T follicular helper cell (primary cell): ENCODE data around the gene SHROOM3.
"Not testable (repeated sequence)": the region's sequence is repeated elsewhere in the genome, so short reads cannot be mapped to it uniquely, and the experiment has no call there.

Experiments
- DNase-seq: peaks from one replicate; pipeline ENCODE4 v3.0.0-alpha.2; 2020; ENCODE audit warnings: low read depth
- total RNA-seq, 2 experiments: gene quantifications; one replicate each; lab custom pipeline; 2026; lab: John Stamatoyannopoulos, UW

Gene SHROOM3
- total RNA-seq = 0.04 to 0.12 reads per million in 2 experiments

DNA sequence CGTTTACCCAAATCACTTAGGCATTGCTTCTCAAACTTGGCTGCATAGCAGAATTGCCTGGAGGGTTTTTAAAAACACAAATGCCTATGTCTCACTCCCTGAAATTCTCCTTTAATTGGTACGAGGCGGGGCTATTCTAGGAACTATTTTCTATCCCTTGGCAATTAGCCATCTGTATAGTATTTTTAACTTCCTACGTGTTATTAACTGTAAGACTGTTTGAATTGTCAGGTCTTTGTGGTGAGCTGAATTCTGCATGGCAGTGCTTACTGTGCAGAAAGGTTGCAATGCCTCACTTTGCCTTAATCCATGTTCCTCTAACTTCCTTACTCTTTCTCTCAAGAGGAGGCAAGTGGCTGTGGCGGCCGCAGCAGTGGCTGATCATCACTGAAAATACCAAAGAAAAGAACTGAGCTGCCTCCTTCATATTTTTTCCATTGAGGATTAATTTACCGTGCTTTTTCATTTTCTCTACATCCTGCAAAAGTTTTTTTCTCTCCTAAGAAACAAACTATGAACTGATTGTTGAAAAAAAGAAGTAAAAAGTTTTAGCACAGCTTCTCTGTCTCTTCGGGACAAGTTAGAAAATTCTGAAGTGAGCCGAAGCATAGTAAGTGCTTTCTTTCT, at the start of gene SHROOM3:
TSS of gene SHROOM3 (plus strand) at position 329 of the 627 bp plus-strand sequence. CDS start 824 bp downstream, outside the sequence.
- DNase-seq = no peak

DNA sequence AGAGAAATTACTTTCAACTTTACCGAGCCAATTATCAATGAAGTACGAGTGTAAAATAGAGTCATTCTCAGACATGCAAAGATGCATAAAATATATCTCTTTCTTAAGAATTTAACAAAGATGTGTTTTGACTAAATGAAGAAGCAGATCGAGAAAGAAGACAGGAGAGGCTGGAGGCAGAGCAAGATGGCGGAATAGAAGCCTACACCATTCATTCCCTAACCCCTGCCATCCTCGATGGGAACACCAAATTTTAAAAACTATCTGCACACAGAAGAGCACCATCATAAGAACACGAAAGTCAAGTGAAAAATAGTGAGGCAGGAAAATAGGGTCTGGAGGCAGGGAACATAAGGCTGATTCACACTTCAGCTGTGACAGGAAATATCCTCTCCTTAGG, 49.1 kb upstream of the SHROOM3 start:
- no peak for DNase-seq

DNA sequence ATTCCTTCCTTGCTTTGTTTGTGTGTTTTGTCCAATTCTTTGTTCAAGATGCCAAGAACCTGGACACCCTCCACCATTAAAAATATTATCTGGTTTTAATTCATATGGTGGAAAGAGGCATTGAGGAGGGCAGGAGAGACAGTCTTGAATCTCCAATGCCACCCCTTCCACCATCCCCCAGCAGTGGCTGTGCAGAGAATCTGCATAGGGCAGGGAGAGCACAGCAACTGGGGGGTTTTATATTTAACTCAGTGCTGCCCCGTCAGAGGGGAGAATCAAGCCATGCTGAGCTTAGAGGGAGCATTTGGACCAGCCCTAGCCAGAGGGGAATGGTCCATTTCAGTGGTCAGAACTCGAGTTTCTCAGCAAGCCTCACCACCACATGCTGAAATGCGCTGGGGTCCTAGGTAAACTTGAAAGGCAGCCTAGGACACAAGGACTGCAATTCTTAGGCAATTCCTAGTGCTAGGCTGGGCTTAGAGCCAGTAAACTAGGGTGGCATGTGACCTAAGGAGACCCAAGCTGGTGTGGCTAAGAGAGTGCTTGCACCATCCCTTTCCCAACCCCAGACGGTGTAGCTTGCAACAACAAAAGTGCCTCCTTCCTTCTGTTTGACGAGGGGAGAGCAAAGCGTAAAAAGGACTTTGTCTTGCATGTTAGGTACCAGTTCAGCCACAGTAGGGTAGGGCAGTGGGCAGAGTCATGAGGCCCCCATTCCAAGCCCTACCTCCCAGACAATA, 48.3 kb upstream of the SHROOM3 start:
- no peak for DNase-seq

DNA sequence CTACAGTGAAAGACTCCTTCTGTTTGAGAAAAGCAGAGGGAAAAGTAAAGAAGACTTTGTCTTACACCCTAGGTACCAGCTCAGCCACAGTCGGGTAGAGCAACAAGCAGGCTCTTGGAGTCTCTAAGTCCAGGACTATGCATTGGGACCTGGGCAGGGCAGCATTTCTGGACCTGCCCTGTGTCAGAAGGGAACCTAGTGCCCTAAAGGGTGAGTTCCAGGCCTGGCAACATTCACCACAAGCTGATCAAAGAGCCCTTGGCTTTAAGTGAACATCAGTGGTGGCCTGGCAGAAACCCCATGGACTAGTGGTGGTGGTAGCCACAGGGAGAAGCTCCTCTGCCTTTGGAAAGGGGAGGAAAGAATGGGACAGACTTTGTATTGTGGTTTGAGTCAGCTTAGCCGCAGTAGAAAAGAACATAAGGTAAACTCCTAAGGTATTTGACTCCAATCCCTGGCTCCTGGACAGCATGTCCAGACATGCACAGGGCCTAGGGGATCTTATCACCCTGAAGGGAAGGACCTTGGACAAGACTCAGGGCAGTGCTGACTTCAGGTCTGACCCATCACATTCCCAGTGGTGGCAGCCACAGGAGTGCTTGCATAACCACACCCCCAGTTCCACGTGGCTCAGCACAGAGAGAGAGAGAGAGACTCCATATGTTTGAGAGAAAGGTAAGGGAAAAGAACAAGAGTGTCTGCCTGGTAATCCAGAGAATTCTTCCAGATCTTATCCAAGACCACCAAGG, 46.7 kb upstream of the SHROOM3 start:
- DNase-seq = no peak

DNA sequence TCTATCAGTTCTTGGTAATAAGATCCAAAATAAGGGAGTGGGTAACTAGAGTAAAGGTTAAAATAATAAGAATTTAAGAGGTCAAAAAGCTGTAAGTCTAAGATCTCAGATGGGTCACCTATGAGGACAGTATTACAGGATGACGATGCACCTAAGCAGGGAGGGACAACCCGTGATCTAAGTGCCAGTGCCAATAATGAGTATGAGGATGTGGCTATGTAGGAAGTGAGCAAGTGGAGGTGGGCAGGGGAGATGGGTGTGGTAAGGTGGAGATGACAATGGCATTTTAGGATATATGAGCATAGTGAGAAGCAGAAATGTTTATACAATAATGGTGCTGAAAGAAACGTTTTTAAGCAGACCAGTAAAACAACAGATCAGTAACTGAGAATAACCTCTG, 33.4 kb upstream of the SHROOM3 start:
- DNase-seq = no peak

DNA sequence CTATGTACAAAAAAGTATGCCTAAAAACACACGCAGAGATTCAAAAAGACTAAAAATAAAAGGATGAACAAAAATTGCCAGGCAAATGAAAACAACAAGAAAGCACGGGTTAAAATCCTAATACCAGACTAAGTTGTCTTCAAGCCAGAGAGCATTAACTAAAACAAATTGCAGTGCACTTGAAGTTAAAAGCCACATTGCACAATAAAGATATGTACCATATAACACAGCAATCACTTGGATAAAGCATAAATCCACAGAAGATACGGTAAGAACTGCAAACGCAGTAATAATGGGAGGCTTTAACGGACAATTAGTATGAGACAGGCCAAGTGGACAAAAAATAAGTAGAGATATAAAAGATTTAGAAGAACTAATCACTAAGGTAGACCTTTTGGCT, 28.9 kb upstream of the SHROOM3 start:
- no peak for DNase-seq

GRCh38 chr4:76407440-76408119, 27.4 kb upstream of the SHROOM3 start:
- DNase-seq = no peak

DNA sequence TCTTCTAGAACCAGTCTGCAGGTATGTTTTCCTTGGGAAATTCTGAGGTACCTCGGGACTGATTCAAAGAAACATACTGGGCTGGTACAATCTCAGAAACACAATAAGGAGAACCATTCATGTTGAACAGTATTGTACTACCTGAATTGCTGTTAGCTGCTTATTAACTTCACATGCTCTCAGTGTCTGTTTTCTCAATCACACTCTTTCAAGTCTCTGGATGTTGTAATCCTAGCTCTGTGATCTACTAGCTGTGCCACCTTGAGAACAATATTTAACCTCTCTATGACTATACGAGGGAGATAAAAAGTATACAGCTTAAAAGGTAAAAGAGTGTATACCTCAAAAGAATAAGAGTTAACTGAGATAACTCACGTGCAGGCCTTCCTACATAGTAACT, 24.4 kb upstream of the SHROOM3 start:
- DNase-seq = no peak

GRCh38 chr4:76420188-76420761, 14.8 kb upstream of the SHROOM3 start:
- DNase-seq = no peak

DNA sequence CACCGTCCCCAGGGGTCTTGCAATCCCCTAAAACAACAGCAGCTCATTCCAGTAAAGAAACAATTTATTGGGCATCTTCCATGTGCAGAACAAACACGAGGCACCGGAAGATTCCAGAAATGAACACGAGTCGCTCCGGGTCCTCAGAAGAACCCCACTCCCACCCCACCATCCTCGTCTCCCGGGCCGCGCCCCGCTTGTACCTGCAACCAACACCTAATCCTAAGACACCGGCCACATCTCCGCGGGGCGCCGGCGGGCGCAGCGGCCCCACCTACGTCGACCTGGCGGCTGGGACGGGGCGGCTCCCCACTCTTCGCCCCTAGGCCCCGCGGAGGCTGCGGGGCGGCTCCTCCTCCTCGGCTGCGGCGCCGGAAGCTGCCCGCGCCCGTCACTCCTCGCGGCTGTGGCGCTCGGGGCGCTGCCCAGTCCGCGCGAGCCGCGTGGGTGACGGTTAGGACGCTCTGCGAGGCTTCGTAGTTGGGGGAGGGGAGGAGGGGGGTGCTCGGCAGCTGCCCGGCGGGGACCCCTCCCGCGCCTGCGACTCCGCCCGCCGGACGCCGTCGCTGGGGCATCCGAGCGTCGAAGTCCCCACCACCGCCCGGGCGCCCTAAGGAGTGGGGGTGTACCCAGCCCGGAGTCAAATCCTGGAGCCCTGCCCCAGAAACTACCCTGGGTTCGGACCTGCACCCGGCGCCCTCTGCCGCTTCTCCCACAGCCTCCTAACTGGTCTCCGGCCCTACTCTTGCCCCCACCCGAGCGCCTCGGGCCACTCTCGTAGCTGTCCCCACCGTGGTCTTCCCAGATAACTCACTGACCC, 14.1 kb upstream of the SHROOM3 start, which contains the start of gene CCDC158:
TSS of gene CCDC158 (minus strand) at position 380 of the 820 bp plus-strand sequence. CDS start 17,934 bp downstream, outside the sequence.
- no peak for DNase-seq

DNA sequence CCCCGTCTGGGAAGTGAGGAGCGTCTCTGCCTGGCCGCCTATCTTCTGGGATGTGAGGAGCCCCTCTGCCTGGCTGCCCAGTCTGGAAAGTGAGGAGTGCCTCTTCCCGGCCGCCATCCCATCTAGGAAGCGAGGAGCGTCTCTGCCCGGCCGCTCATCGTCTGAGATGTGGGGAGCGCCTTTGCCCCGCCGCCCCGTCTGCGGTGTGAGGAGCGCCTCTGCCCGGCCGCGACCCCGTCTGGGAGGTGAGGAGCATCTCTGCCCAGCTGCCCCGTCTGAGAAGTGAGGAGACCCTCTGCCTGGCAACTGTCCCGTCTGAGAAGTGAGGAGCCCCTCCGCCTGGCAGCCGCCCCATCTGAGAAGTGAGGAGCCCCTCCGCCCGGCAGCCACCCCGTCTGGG, 11.9 kb upstream of the SHROOM3 start:
- DNase-seq = not testable (repeated sequence)

DNA sequence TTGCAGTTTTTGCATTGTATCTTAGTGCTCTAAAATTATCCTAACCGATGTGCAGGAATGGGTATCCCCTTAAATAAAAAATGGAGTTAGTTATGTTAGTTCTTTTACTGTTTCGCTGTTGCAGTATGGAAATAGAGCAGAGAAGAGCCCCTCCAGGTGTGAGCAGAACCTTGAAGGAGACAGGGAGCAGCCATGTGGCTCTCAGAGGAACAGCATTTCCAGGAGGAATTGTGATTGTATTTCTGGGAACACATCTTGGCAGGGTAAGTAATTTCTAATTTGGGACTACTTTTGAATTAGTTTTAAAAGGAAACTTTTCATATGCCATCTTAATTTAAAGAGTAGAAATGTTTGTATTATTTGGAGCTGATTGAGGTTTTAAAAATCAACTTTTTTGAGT, 8.8 kb upstream of the SHROOM3 start:
- no peak for DNase-seq

DNA sequence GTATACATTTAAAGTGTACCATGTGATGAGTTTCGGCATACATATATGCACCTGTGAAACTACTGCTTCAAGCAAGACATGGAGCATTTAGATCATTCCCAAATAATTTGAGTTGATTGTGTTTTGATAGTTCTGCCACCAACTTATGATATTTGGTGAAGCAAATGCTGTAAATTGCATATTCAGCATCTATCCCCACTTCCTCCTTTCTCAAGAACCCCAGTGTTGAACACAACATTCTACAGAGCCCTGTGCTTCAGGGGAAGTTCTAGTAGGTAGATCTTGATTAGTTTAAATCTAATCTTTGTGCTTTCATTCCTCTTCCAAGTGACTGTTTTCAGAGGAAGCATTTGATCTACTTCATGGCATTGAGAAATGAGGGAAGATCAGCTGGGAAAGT, 5.4 kb upstream of the SHROOM3 start:
- DNase-seq = no peak

DNA sequence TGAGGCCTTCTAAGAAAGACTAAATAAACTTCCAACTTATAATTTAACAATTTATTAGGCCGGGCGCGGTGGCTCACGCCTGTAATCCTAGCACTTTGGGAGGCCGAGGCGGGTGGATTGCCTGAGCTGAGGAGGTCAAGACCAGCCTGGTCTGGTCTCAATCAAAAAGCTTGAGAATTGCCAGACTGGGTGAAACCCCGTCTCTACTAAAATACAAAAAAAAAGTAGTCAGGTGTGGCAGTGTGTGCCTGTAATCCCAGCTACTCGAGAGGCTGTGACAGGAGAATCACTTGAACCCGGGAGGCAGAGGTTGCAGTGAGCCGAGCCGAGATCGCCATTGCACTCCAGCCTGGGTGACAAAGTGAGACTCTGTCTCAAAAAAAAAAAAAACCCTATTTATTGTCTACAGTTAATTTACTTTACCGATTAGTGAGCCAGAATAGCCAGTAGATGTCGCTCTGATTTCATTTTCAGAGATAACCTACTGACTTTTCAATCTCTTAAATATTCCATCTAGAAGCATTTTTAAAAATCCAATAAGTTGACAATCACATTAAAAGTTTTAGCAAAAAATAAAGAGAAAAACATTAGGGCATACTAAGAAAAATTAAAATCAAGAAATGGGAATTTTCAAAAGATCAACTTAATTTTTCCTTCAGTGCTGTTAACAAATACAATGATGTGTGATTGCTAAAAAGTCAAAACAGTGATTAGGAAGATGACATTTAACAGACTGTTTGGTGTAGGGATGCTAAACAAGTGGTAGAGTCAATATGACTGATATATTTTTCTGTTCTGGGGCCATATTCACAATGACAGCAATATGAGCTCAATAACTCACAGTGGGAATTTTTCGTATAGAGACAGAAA, 4.3 kb upstream of the SHROOM3 start:
- DNase-seq = no peak

- no peak for DNase-seq
Measured at GRCh38 chr4:76435528-76436319, 695 bp downstream of the SHROOM3 start.

- no peak for DNase-seq
Measured at GRCh38 chr4:76439491-76439890, 4.5 kb downstream of the SHROOM3 start.

DNA sequence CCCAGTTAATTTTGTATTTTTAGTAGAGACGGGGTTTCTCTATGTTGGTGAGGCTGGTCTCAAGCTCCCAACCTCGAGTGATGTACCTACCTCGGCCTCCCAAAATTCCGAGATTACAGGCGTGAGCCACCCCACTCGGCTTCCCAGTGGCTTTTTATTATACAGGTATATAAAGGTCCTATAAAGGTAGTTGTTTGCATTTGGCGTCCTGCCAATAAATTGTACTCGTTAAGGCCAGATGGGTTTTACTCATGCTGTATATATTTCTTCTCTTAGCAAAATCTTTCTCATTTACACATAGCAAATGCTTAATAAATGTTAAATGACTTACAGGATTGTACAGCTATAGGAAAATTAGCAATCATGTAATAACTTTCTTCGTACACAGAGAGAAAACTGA, 6.9 kb downstream of the SHROOM3 start:
- DNase-seq = no peak

DNA sequence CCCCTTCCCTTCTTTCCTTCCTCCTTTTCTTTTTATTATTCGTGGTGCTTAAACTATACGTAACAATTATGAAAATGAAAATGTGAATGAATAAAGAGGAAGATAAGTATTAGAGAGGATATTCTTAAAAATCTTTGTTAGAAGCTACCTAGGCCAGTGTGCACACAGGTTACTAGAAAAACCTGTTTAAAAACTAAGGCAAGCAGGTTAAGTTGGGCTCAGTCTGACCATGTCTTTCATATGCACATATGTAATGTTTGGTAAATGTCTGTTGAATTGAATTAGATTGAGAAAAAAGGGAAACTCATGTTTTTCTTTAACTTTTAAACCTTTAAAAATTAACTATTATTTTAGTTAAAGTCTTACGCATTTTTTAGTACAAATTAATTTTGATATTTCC, 7.8 kb downstream of the SHROOM3 start:
- no peak for DNase-seq

GRCh38 chr4:76443376-76443775, 8.3 kb downstream of the SHROOM3 start:
- DNase-seq = no peak
